NCI-H2081 treated with DMSO at 0.1 percent for 48 hours (cell line): ENCODE data around the gene TTC7B.

Source experiments
- DNase-seq: peaks from one replicate; lab custom pipeline; 2025; lab: John Stamatoyannopoulos, UW

Gene TTC7B

GRCh38 chr14:90599748-90600507 lies 216.3 kb downstream of the TTC7B start:
- DNase-seq = no peak

DNA sequence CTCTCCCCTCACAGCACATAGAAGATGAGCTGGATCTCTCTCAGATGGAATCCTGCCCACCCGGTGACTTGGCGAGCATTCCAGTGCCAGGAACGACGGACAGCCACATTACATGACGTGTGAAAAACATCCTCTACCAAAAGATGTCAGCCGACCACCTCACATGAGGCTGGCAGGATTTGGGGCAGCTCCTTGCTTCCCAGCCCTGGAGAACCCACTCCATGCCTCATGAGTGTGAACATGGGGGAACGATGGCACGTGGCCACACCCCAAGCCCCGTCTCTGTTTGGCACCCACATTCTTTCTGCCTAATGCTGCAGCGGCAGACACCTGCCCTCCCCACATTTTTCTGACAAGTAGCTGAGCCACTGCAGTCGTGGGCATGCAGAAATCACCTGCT lies 216.9 kb downstream of the TTC7B start:
- DNase-seq = no peak

DNA sequence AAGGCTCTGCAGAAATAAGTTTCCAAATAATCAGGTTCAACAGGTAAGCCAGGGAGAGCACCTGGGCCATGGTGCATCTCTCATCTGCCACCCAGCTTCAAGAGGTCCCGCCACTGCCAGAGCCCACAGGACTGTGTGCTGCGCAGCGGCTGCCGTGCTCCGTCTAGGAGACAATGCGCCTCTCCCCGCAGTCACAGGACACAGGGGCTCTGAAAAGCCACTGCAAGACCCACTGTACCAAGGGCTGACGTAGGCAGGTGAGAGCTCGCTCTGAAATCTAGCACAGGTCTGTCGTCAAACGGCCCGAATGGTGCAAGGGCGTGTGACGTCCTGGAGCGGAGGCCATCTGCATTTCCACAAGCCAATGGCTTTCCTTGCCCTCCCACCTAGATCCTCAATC lies 218.3 kb downstream of the TTC7B start:
- no peak for DNase-seq

GRCh38 chr14:90596733-90597132 lies 219.5 kb downstream of the TTC7B start:
- DNase-seq = no peak

GRCh38 chr14:90593254-90594040 lies 222.8 kb downstream of the TTC7B start:
- no peak for DNase-seq

DNA sequence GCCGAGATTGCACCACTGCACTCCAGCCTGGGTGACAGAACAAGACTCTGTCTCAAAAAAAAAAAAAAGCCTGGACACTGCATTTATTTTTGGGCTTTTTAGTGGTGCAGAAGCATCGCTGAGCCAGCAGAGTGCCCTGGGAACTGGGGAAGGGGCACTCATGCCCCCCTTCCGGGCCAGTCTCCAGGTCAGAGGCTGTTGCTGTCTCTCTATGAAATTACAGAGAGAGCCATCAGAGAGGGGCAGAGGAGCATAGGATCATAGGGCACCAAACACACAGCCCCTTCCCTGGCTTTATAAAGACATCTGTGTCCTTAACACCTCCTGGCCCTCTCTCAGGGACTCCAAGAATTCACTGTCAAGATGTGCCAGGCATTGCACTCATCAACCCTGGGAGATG lies 223.6 kb downstream of the TTC7B start:
- no peak for DNase-seq

- no peak for DNase-seq
Measured at GRCh38 chr14:90587918-90588317, 228.3 kb downstream of the TTC7B start.

DNA sequence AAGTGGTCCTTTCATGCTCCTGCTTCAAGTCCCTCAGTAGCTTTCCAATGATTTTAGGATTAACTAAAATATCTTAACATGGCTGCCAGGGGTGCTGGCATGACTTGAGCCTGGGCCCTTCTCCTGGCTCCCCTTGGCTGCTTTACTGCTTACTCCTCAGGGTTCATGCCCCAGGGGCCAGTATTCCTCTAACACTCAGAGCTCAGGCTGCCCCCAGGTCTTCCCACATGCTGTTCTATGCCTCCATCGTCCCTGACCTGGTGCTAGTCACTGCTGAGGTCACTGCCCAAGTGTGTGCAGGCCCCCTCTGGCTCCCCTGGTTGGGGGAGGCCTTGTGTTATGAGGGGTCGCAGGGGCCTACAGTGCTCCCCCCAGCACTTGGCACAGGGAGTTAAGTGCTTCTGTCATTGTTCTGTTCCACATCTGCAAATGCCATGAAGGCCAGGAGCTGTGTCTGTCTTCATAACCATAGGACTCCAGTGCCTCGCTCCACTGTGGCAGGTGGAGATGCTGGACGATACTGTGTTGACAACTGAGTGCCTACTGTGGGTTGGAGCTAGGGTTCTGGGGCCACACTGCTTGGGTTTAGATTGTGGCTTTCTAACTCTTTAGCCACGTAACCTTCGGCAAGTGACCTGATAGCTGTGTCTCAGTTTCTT lies 228.8 kb downstream of the TTC7B start:
- DNase-seq = no peak

GRCh38 chr14:90585106-90585505 lies 231.1 kb downstream of the TTC7B start:
- no peak for DNase-seq

GRCh38 chr14:90583916-90584605 lies 232.2 kb downstream of the TTC7B start:
- DNase-seq = no peak

DNA sequence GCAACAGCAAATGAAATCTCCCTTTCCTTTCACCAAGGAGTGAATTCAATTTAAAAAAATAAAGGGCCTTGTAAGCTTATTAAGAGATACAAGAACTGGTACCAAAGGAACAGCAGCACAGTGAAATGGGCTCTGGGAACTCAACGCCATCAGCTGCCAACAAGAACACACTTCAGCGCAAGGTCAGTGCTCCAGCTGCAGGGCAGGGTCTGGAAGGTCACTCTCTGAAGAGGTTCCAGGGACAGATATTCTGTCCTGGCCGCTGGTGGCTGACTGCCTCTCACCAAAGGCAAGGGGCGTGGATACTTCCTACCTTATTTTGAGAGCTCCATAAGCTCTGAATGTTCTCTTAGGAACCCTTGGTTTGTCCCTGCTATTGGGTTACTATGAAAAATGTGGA lies 232.8 kb downstream of the TTC7B start:
- DNase-seq = no peak

GRCh38 chr14:90582166-90582565 lies 234.1 kb downstream of the TTC7B start:
- no peak for DNase-seq

DNA sequence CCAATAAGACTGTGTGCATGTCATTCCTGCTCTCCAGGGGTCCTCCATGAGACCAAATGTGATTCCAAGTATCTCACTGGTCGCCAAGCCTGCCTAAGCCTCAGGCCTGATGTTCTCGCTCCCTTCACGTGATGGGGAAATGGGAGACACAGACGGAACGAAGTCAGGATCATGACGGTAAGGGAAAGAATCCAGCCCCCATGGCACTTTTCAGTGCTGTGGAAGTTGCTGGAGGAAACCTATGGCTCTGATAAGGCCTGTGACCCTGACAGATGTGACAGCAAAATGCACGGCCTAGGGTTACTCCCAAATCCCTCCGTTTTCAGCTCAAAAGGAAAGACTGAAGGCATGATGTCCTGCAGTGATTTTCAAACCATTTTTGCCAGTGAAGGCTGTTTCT lies 234.5 kb downstream of the TTC7B start:
- DNase-seq = no peak

GRCh38 chr14:90580377-90581335 lies 235.6 kb downstream of the TTC7B start:
- DNase-seq = no peak

- no peak for DNase-seq
Measured at GRCh38 chr14:90579816-90580215, 236.4 kb downstream of the TTC7B start.

GRCh38 chr14:90579088-90579487 lies 237.1 kb downstream of the TTC7B start:
- DNase-seq = no peak

GRCh38 chr14:90578283-90578985 lies 237.8 kb downstream of the TTC7B start:
- DNase-seq = no peak

DNA sequence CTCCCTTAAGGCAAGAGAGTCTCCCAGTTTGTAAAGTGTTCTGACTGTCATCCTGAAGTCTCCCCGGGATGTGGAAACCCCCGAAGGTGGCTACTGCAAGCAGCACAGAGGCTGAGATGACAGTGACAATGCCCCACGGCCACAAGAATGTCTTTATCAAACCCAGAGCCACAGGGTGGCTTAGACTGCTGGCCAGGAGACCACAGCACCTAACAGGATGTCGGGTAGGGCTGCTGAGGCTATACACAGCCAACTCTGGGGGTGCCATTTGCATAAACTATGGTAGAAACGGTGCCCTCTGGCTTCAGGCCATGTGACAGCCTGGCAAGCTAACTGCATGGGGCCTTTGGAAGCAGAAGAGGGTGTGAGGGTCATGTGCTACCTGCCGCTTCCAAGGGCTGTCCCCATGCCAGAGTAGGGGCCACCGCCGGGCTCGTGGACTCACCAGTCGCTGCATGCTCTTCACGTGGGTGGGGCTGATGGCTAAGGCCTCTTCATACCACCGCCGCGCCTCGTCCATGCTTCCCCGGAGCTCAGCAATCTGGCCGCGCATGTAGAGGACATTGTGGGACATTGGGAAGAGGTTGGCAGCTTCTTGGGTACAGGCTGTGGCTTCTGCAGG lies 238.5 kb downstream of the TTC7B start:
- no peak for DNase-seq

GRCh38 chr14:90576981-90577660 lies 239.1 kb downstream of the TTC7B start:
- DNase-seq = no peak

GRCh38 chr14:90576581-90576980 lies 239.6 kb downstream of the TTC7B start:
- DNase-seq = no peak
